ENCODE measurements around the gene SMAD2.

GRCh38 chr18:47895565-47896250 is 34.8 kb downstream of the SMAD2 start:
- TF ChIP-seq POLR2A (IDR thresholded peaks at IDR 0.05): no peak
- TF ChIP-seq, protein P1, sequence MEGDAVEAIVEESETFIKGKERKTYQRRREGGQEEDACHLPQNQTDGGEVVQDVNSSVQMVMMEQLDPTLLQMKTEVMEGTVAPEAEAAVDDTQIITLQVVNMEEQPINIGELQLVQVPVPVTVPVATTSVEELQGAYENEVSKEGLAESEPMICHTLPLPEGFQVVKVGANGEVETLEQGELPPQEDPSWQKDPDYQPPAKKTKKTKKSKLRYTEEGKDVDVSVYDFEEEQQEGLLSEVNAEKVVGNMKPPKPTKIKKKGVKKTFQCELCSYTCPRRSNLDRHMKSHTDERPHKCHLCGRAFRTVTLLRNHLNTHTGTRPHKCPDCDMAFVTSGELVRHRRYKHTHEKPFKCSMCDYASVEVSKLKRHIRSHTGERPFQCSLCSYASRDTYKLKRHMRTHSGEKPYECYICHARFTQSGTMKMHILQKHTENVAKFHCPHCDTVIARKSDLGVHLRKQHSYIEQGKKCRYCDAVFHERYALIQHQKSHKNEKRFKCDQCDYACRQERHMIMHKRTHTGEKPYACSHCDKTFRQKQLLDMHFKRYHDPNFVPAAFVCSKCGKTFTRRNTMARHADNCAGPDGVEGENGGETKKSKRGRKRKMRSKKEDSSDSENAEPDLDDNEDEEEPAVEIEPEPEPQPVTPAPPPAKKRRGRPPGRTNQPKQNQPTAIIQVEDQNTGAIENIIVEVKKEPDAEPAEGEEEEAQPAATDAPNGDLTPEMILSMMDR (IDR thresholded peaks at IDR 0.05): no peak

Data from esophagus squamous epithelium (tissue), 4 donors.